Gastrocnemius medialis (tissue), 4 donors: ENCODE results near the gene SLC10A3. TPM values are rescaled to one million over a fixed set of nuclear protein-coding genes. Genes with fewer than 3 reads are reported as not detected.

Experiments
- ATAC-seq, 2 donors: fragments of 150-250 bp; one replicate each; pipeline ENCODE4 v1.9.1; 2016
- DNase-seq, 2 donors: peaks; one replicate each; pipeline ENCODE4 v3.0.0-alpha.2; 2019
- H3K27ac ChIP-seq, 4 donors: fragments of 200-600 bp; sonication (generic); 1 replicate in 1 of 4; 2 replicates in 3 of 4; pipeline ENCODE4 v1.5.1; 2016 to 2018; ENCODE audit warnings: mild to moderate bottlenecking in 2 of 4, moderate library complexity in 1 of 4
- H3K27me3 ChIP-seq, 3 donors: fragments of 200-600 bp; sonication (generic) in 2 of 3; 1 replicate in 1 of 3; 2 replicates in 2 of 3; pipeline versions ENCODE4 v1.5.1 to v1.6.0; 2016 to 2019; ENCODE audit warnings: mild to moderate bottlenecking in 1 of 3, moderate library complexity in 1 of 3
- H3K36me3 ChIP-seq, 2 donors: fragments of 200-600 bp; sonication (generic) in 1 of 2; one replicate each; pipeline ENCODE4 v1.5.1; 2017 to 2018
- H3K4me1 ChIP-seq, 2 donors: fragments of 200-600 bp; sonication (generic) in 1 of 2; one replicate each; pipeline ENCODE4 v1.5.1; 2016 to 2017; ENCODE audit warnings: mild to moderate bottlenecking in 2 of 2
- H3K4me3 ChIP-seq, 4 donors: fragments of 200-600 bp; sonication (generic) in 3 of 4; 1 replicate in 1 of 4; 2 replicates in 3 of 4; pipeline ENCODE4 v1.5.1; 2016 to 2019; ENCODE audit warnings: mild to moderate bottlenecking in 2 of 4
- H3K9me3 ChIP-seq, 3 donors: fragments of 200-600 bp; sonication (generic) in 2 of 3; 1 replicate in 1 of 3; 2 replicates in 2 of 3; pipeline ENCODE4 v1.5.1; 2016 to 2019
- CTCF ChIP-seq, 5 experiments: fragments of 450-650 bp in 3 of 5; fragments of 200-600 bp in 2 of 5; sonication (generic) in 2 of 5; IDR thresholded peaks in 4 of 5; conservative IDR thresholded peaks in 1 of 5; 1 replicate in 4 of 5; 2 replicates in 1 of 5; pipeline ENCODE4 v1.5.1; 2016 to 2019; ENCODE audit warnings: antibody characterized with exemption in 5 of 5, mild to moderate bottlenecking in 3 of 5, moderate library complexity in 3 of 5
- POLR2A ChIP-seq, 2 donors: fragments of 450-650 bp; IDR thresholded peaks; one replicate each; pipeline ENCODE4 v1.6.1; 2017; ENCODE audit warnings: antibody characterized with exemption in 2 of 2, mild to moderate bottlenecking in 2 of 2, moderate library complexity in 2 of 2
- in situ Hi-C, 4 donors: fragments of 200-750 bp; cut with MboI; loops; one replicate each; pipeline versions ENCODE4 v1.15.0 to v1.8.0; 2017; ENCODE audit warnings: low sequenced_read_pairs in 4 of 4
- intact Hi-C: fragments of 100-400 bp; cut with DNase I; formaldehyde crosslinking; loops from one replicate; pipeline ENCODE4 v1.15.1; 2023; ENCODE audit warnings: low total_unique reads
- total RNA-seq, 4 donors: library from RNA; depleted of rRNA; stranded (reverse); fragments of >200 nt; gene quantifications; one replicate each; pipeline versions ENCODE4 v1.1.0 to v1.2.3, GENCODE V29; 2016

SLC10A3 gene
- total RNA-seq, 4 donors from 2014 or later = 11.8 to 33.3 (median 21.0) TPM

- H3K4me3 ChIP-seq = peak overlapping the region; percentile 55 to 67 (median 64)
- TF ChIP-seq CTCF (IDR thresholded peaks at IDR 0.05 in 4 of 5, conservative IDR thresholded peaks at IDR 0.05 in 1 of 5) (no peak), POLR2A (IDR thresholded peaks at IDR 0.05) (no peak)
- H3K27me3 ChIP-seq = no peaks in the 10 kb centered on the region
- H3K36me3 ChIP-seq = no peaks in the 10 kb centered on the region
- H3K4me1 ChIP-seq = peaks cover 17 to 32% of the 10 kb centered on the region in 2 donors
- H3K9me3 ChIP-seq = no peaks in the 10 kb centered on the region
- in situ Hi-C loops = no loop called here
- ATAC-seq (peak in 1 of 2 donors; percentile 40), DNase-seq (peak in 1 of 2 donors; percentile 60)
- intact Hi-C loops = loop anchor here (5.0 kb wide), 2 partner anchors 73 to 88 kb away; partner anchors contain the start of genes RPL10 and TAFAZZIN
- H3K27ac ChIP-seq = peak overlapping the region; percentile 81 to 91 (median 85)
These were observed 5.0 kb downstream of the SLC10A3 start for GRCh38 chrX:154485150-154486051.

GRCh38 chrX:154484255-154485149 lies 5.9 kb downstream of the SLC10A3 start:
- TF ChIP-seq CTCF (IDR thresholded peaks at IDR 0.05 in 4 of 5, conservative IDR thresholded peaks at IDR 0.05 in 1 of 5) (no peak), POLR2A (IDR thresholded peaks at IDR 0.05) (no peak)
- ATAC-seq = peak; percentile 45 to 49
- in situ Hi-C loops (no loop called here), intact Hi-C loops (loop anchor here (5.0 kb wide), 2 partner anchors 72 to 87 kb away; partner anchors contain the start of genes RPL10 and TAFAZZIN)
- H3K9me3 ChIP-seq = no peaks in the 10 kb centered on the region
- H3K4me3 ChIP-seq = no peak overlapping the region
- H3K27me3 ChIP-seq = no peaks in the 10 kb centered on the region
- H3K36me3 ChIP-seq = no peaks in the 10 kb centered on the region
- DNase-seq = peak; percentile 14 to 52
- H3K4me1 ChIP-seq = peaks cover 17 to 31% of the 10 kb centered on the region in 2 donors
- peak overlapping the region; percentile 81 to 91 (median 85) for H3K27ac ChIP-seq

GRCh38 chrX:154483325-154483724 lies 7.1 kb downstream of the SLC10A3 start:
- Histone ChIP-seq H3K36me3 (no peaks in the 10 kb centered on the region), H3K27ac (peak overlapping the region in 3 of 4 donors; percentile 81 to 91 (median 88)), H3K9me3 (no peaks in the 10 kb centered on the region), H3K4me3 (no peak overlapping the region), H3K4me1 (peaks cover 17 to 28% of the 10 kb centered on the region in 2 donors), H3K27me3 (no peaks in the 10 kb centered on the region)
- no peak for DNase-seq
- no peak for ATAC-seq
- intact Hi-C loops = no loop called here
- no peak for TF ChIP-seq CTCF (IDR thresholded peaks at IDR 0.05 in 4 of 5, conservative IDR thresholded peaks at IDR 0.05 in 1 of 5)
- no peak for TF ChIP-seq POLR2A (IDR thresholded peaks at IDR 0.05)
- in situ Hi-C loops = no loop called here

- peak overlapping the region in 3 of 4 donors; percentile 50 to 91 (median 57) for H3K27ac ChIP-seq
- TF ChIP-seq POLR2A (IDR thresholded peaks at IDR 0.05) (no peak), CTCF (IDR thresholded peaks at IDR 0.05 in 4 of 5, conservative IDR thresholded peaks at IDR 0.05 in 1 of 5) (no peak)
- H3K4me3 ChIP-seq = no peak overlapping the region
- no peaks in the 10 kb centered on the region for H3K9me3 ChIP-seq
- in situ Hi-C loops = no loop called here
- DNase-seq = no peak
- no peak for ATAC-seq
- no peaks in the 10 kb centered on the region for H3K36me3 ChIP-seq
- H3K27me3 ChIP-seq = no peaks in the 10 kb centered on the region
- intact Hi-C loops = no loop called here
- H3K4me1 ChIP-seq = peaks cover 17 to 32% of the 10 kb centered on the region in 2 donors
These were observed 7.6 kb downstream of the SLC10A3 start for GRCh38 chrX:154482786-154483185.
